Gastrocnemius medialis (tissue), 4 donors: Measurements from ENCODE around the gene CEACAM7. TPM values are rescaled to one million over a fixed set of nuclear protein-coding genes. Genes with fewer than 3 reads are reported as not detected.

ENCODE experiments used
- ATAC-seq, 2 donors: fragments of 150-250 bp; one replicate each; pipeline ENCODE4 v1.9.1; 2016
- DNase-seq, 2 donors: peaks; one replicate each; pipeline ENCODE4 v3.0.0-alpha.2; 2019
- H3K27ac ChIP-seq, 4 donors: fragments of 200-600 bp; sonication (generic); 1 replicate in 1 of 4; 2 replicates in 3 of 4; pipeline ENCODE4 v1.5.1; 2016 to 2018; ENCODE audit warnings: mild to moderate bottlenecking in 2 of 4, moderate library complexity in 1 of 4
- H3K27me3 ChIP-seq, 3 donors: fragments of 200-600 bp; sonication (generic) in 2 of 3; 1 replicate in 1 of 3; 2 replicates in 2 of 3; pipeline versions ENCODE4 v1.5.1 to v1.6.0; 2016 to 2019; ENCODE audit warnings: mild to moderate bottlenecking in 1 of 3, moderate library complexity in 1 of 3
- H3K36me3 ChIP-seq, 2 donors: fragments of 200-600 bp; sonication (generic) in 1 of 2; one replicate each; pipeline ENCODE4 v1.5.1; 2017 to 2018
- H3K4me1 ChIP-seq, 2 donors: fragments of 200-600 bp; sonication (generic) in 1 of 2; one replicate each; pipeline ENCODE4 v1.5.1; 2016 to 2017; ENCODE audit warnings: mild to moderate bottlenecking in 2 of 2
- H3K4me3 ChIP-seq, 4 donors: fragments of 200-600 bp; sonication (generic) in 3 of 4; 1 replicate in 1 of 4; 2 replicates in 3 of 4; pipeline ENCODE4 v1.5.1; 2016 to 2019; ENCODE audit warnings: mild to moderate bottlenecking in 2 of 4
- H3K9me3 ChIP-seq, 3 donors: fragments of 200-600 bp; sonication (generic) in 2 of 3; 1 replicate in 1 of 3; 2 replicates in 2 of 3; pipeline ENCODE4 v1.5.1; 2016 to 2019
- POLR2A ChIP-seq, 2 donors: fragments of 450-650 bp; IDR thresholded peaks; one replicate each; pipeline ENCODE4 v1.6.1; 2017; ENCODE audit warnings: antibody characterized with exemption in 2 of 2, mild to moderate bottlenecking in 2 of 2, moderate library complexity in 2 of 2
- in situ Hi-C, 4 donors: fragments of 200-750 bp; cut with MboI; loops; one replicate each; pipeline versions ENCODE4 v1.15.0 to v1.8.0; 2017; ENCODE audit warnings: low sequenced_read_pairs in 4 of 4
- intact Hi-C: fragments of 100-400 bp; cut with DNase I; formaldehyde crosslinking; loops from one replicate; pipeline ENCODE4 v1.15.1; 2023; ENCODE audit warnings: low total_unique reads
- total RNA-seq, 4 donors: library from RNA; depleted of rRNA; stranded (reverse); fragments of >200 nt; gene quantifications; one replicate each; pipeline versions ENCODE4 v1.1.0 to v1.2.3, GENCODE V29; 2016
- TF ChIP-seq, protein P1 (sequence below), 5 experiments: fragments of 450-650 bp in 3 of 5; fragments of 200-600 bp in 2 of 5; sonication (generic) in 2 of 5; IDR thresholded peaks in 4 of 5; conservative IDR thresholded peaks in 1 of 5; 1 replicate in 4 of 5; 2 replicates in 1 of 5; pipeline ENCODE4 v1.5.1; 2016 to 2019; ENCODE audit warnings: antibody characterized with exemption in 5 of 5, mild to moderate bottlenecking in 3 of 5, moderate library complexity in 3 of 5

The CEACAM7 gene
- total RNA-seq, 4 donors from 2014 or later: 5.7 TPM; not detected in 3

DNA sequence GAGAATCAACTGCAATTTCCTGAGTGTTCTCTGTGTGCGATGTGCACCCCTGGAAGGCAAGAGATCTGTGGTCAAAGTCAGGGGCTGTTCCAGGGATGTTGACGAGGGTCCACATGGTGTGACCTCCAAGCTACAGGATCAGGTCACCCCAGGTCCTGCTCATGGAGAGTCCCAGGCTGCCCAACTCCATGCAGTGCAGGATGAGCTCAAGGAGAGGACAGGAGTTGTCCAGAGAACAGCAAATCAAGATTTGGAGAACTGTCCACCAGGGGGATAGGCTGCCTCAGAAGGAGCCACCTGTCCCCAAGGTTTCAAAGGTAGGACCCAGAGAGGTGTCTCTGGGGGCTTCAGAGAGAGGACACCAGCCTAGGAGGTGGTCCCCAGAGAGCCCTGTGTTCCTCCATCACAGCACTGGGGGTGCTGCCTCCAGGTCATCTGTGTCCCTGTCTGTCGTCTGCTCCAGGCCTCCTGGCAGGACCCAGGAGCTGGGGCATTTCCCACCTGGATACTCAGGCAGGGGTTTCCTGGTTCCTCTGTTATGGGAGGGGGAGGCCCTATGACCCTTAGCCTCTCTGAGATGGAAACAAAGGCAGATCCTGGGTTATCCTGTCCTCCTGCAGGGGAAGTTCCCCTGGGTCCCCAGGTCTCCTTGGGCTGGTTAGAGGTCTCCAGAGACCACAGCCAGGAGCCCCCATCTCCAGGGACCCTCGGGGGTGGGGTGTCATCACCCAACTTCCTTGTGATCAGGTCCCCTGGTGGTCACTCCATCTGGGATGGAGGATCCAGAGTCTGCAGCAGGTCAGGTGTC is 2.1 kb upstream of the CEACAM7 start:
- no peak overlapping the region for H3K4me3 ChIP-seq
- H3K9me3 ChIP-seq: no peaks in the 10 kb centered on the region
- intact Hi-C loops: no loop called here
- H3K4me1 ChIP-seq: no peaks in the 10 kb centered on the region
- no peaks in the 10 kb centered on the region for H3K27me3 ChIP-seq
- in situ Hi-C loops: no loop called here
- ATAC-seq: no peak
- DNase-seq: no peak
- no peaks in the 10 kb centered on the region for H3K36me3 ChIP-seq
- TF ChIP-seq POLR2A (IDR thresholded peaks at IDR 0.05): no peak
- TF ChIP-seq, protein P1, sequence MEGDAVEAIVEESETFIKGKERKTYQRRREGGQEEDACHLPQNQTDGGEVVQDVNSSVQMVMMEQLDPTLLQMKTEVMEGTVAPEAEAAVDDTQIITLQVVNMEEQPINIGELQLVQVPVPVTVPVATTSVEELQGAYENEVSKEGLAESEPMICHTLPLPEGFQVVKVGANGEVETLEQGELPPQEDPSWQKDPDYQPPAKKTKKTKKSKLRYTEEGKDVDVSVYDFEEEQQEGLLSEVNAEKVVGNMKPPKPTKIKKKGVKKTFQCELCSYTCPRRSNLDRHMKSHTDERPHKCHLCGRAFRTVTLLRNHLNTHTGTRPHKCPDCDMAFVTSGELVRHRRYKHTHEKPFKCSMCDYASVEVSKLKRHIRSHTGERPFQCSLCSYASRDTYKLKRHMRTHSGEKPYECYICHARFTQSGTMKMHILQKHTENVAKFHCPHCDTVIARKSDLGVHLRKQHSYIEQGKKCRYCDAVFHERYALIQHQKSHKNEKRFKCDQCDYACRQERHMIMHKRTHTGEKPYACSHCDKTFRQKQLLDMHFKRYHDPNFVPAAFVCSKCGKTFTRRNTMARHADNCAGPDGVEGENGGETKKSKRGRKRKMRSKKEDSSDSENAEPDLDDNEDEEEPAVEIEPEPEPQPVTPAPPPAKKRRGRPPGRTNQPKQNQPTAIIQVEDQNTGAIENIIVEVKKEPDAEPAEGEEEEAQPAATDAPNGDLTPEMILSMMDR (IDR thresholded peaks at IDR 0.05 in 4 of 5, conservative IDR thresholded peaks at IDR 0.05 in 1 of 5): no peak
- H3K27ac ChIP-seq: no peak overlapping the region

DNA sequence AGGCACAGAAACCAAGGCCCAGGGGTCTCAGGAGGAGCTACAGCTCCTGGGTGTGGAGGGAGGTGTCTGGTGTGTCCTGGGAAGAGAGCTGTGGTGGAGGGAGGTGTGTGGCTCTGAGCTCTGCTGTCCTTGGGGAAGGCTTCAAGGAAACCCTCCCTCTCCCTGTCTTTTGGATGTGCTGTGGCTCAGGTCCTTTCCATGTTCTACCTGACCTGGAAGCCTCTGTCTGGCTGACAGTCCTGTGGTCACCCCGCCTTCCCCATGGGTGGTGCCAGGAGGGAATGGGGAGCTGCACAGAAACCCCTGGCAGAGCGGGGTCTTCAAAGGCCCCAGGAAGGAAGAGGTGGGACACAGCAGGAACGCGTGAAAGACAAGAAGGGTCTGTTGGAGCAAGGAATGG is 617 bp upstream of the CEACAM7 start:
- in situ Hi-C loops: no loop called here
- no peaks in the 10 kb centered on the region for H3K27me3 ChIP-seq

DNA sequence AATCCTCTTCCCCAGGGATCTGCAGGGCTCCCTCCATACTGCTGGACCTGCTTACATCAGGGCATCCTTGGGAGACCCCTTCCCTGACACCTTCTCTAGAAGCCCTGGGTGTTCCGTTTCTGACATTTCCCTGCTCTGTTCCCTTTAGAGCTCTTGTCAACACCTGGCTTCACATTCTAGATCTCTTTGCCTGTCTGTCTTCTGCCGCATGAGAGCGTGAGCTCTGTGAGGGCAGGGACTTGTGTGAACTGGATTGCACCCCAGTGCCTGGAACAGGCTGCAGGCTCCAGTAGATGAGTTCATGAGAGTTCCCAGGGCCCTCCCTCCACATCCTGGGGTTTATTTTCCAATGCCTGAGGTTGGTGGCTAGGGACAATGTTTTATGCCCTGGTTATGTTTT is 651 bp downstream of the CEACAM7 start:
- H3K4me3 ChIP-seq: no peak overlapping the region
- in situ Hi-C loops (no loop called here), intact Hi-C loops (no loop called here)
- no peak for TF ChIP-seq POLR2A (IDR thresholded peaks at IDR 0.05)
- TF ChIP-seq, protein P1 (IDR thresholded peaks at IDR 0.05 in 4 of 5, conservative IDR thresholded peaks at IDR 0.05 in 1 of 5): no peak
- ATAC-seq (no peak), DNase-seq (no peak)
- no peaks in the 10 kb centered on the region for H3K4me1 ChIP-seq
- no peaks in the 10 kb centered on the region for H3K9me3 ChIP-seq
- H3K36me3 ChIP-seq: no peaks in the 10 kb centered on the region
- H3K27me3 ChIP-seq: no peaks in the 10 kb centered on the region
- no peak overlapping the region for H3K27ac ChIP-seq

More for the DNA sequence above, 617 bp upstream of the CEACAM7 start:
- H3K27ac ChIP-seq: no peak overlapping the region
- no peaks in the 10 kb centered on the region for H3K4me1 ChIP-seq
- TF ChIP-seq, protein P1 (IDR thresholded peaks at IDR 0.05 in 4 of 5, conservative IDR thresholded peaks at IDR 0.05 in 1 of 5): no peak
- no peak for TF ChIP-seq POLR2A (IDR thresholded peaks at IDR 0.05)
- ATAC-seq (no peak), DNase-seq (no peak)
- no peaks in the 10 kb centered on the region for H3K9me3 ChIP-seq
- no peaks in the 10 kb centered on the region for H3K36me3 ChIP-seq
- intact Hi-C loops: no loop called here
- H3K4me3 ChIP-seq: no peak overlapping the region

DNA sequence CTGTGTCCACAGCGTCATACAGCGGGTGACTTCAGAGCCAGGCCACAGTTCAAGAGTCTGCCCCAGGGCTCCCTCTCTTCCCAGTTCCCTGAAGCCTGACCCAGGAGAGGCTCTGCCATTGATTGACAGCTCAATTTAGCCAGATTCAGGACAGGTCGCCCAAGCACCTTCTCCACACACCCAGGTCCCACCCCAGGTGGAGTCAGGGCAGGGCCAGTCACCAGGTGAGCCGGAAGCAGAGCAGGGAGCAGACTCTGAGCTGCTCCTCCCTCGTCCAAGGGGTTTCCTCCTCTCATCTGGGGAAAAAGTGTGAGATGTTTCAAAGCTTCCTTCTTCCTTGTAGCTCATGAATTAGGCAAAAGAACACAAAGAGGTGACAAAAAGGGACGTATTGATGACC is 5.6 kb downstream of the CEACAM7 start:
- Histone ChIP-seq H3K27me3 (no peaks in the 10 kb centered on the region), H3K4me3 (no peak overlapping the region), H3K27ac (no peak overlapping the region), H3K36me3 (no peaks in the 10 kb centered on the region), H3K9me3 (no peaks in the 10 kb centered on the region), H3K4me1 (no peaks in the 10 kb centered on the region)
- intact Hi-C loops: no loop called here
- in situ Hi-C loops: no loop called here
- ATAC-seq: no peak
- DNase-seq: no peak
- no peak for TF ChIP-seq POLR2A (IDR thresholded peaks at IDR 0.05)
- TF ChIP-seq, protein P1 (IDR thresholded peaks at IDR 0.05 in 4 of 5, conservative IDR thresholded peaks at IDR 0.05 in 1 of 5): no peak
